Measurements from ENCODE around the gene STX5. TPM values are rescaled to one million over a fixed set of nuclear protein-coding genes. Genes with fewer than 3 reads are reported as not detected.
A peak's percentile ranks its signal among the peaks of the same experiment; 100 is the strongest.

The STX5 gene
- polyA plus RNA-seq (2011; rRNA removed): 30.3 and 32.3 TPM in 2 replicates
- polyA plus RNA-seq (2012; cell fraction: cytosol; rRNA removed): 16.3 and 20.3 TPM in 2 replicates
- 14.0 and 14.4 TPM in 2 replicates for polyA plus RNA-seq (2012; cell fraction: nucleus; rRNA removed)
- polyA plus RNA-seq (2017; fragmentation: RNase III; extraction: RNeasy Plus Mini Kit Qiagen cat#74134 plus additional on column Dnase treatment): 16.8 to 21.0 TPM (median 19.5 TPM) in 3 replicates
- polyA minus RNA-seq (2011; rRNA and poly(A)+ RNA removed): 43.6 and 47.7 TPM in 2 replicates

GRCh38 chr11:62831520-62832335, at the start of gene STX5:
STX5 (minus strand) TSS chr11:62832051; CDS start chr11:62831243, 808 bp downstream.
- Histone ChIP-seq H3K4me2 (peak within 1 kb of the TSS; percentile 96), H3K9me3 (no peaks in the 10 kb centered on the region), H3K27ac (peak within 1 kb of the TSS; percentile 91 to 94), H3K4me3 (peak within 1 kb of the TSS; percentile 85), H3K4me1 (peaks cover 18% of the 10 kb centered on the region)
- ATAC-seq: peak; percentile 89 to 94
- 2% methylated on average over 23 of the region's 65 CpGs for WGBS (ENCODE audit: missing lambda C conversion rate)
- peak; percentile 98 to 99 for DNase-seq (ENCODE audit: low read depth in 1 of 2, low spot score in 1 of 2)
- no peak for FAIRE-seq
- ChIA-PET POLR2A (interaction anchor here (0.6 to 2.2 kb wide), 15 partner anchors 9 to 210 kb away, joined by 3 to 52 read pairs (median 6); partner anchors contain the start of genes B3GAT3, HNRNPUL2, SLC3A2 and TMEM179B), CTCF (interaction anchor here (0.6 to 3.0 kb wide), 6 partner anchors 45 to 437 kb away, joined by 3 to 16 read pairs (median 4); partner anchors contain the start of genes TMEM179B and ZBTB3)
- TF ChIP-seq HDAC2 (IDR thresholded peaks at IDR 0.05) (no peak), BCL3 (IDR thresholded peaks at IDR 0.05) (peak; percentile 34; the same call in 1 of the 3 replicates), HOXB13 (CRISPR knock-in tag; IDR thresholded peaks at IDR 0.05; ENCODE audit: low read depth) (no peak), MAFK (IDR thresholded peaks at IDR 0.05; ENCODE audit: partially characterized antibody) (no peak), RCOR1 (IDR thresholded peaks at IDR 0.05; ENCODE audit: low read depth, low read length) (no peak), REST (IDR thresholded peaks at IDR 0.05) (no peak), ELK1 (IDR thresholded peaks at IDR 0.05; ENCODE audit: low read depth, low read length) (no peak), RNF2 (IDR thresholded peaks at IDR 0.05; ENCODE audit: borderline replicate concordance, low read depth) (no peak), MAZ (IDR thresholded peaks at IDR 0.05; ENCODE audit: borderline replicate concordance, low read depth, low read length) (no peak), POLR2AphosphoS2 (conservative IDR thresholded peaks at IDR 0.05; ENCODE audit: low read length) (no peak), BHLHE40 (IDR thresholded peaks at IDR 0.05; ENCODE audit: low read depth, low read length) (no peak), GATA3 (IDR thresholded peaks at IDR 0.05; ENCODE audit: borderline replicate concordance) (no peak), E2F6 (IDR thresholded peaks at IDR 0.05; ENCODE audit: borderline replicate concordance, low read depth) (no peak), CEBPB (IDR thresholded peaks at IDR 0.05) (no peak), MAX (IDR thresholded peaks at IDR 0.05) (no peak; the same call in 1 of the 2 replicates), NFE2L2 (conservative IDR thresholded peaks at IDR 0.05; ENCODE audit: low read length) (no peak), RAD21 (conservative IDR thresholded peaks at IDR 0.05 in 1 of 2, IDR thresholded peaks at IDR 0.05 in 1 of 2) (no peak), HMGXB4 (CRISPR knock-in tag; IDR thresholded peaks at IDR 0.05; ENCODE audit: borderline replicate concordance) (no peak), RARB (CRISPR knock-in tag; IDR thresholded peaks at IDR 0.05) (no peak), SREBF2 (IDR thresholded peaks at IDR 0.05) (no peak), FOSB (CRISPR knock-in tag; IDR thresholded peaks at IDR 0.05) (no peak), TP53 (CRISPR knock-in tag; IDR thresholded peaks at IDR 0.05) (no peak), FOSL2 (IDR thresholded peaks at IDR 0.05) (no peak), FOSL2 (CRISPR knock-in tag; IDR thresholded peaks at IDR 0.05) (no peak), HES2 (IDR thresholded peaks at IDR 0.05) (no peak), NR3C1 (IDR thresholded peaks at IDR 0.05) (no peak), ZSCAN20 (CRISPR knock-in tag; IDR thresholded peaks at IDR 0.05) (no peak), CTCF (IDR thresholded peaks at IDR 0.05) (no peak)

Measured in A549 (cell line).